Lung (tissue), 12 donors: ENCODE results near the gene PDE4B. TPM values are rescaled to one million over a fixed set of nuclear protein-coding genes. Genes with fewer than 3 reads are reported as not detected.
A peak's percentile ranks its signal among the peaks of the same experiment; 100 is the strongest.

Source experiments
- ATAC-seq: fragments of 200-7000 bp; cut with Tn5 transposase; one replicate; pipeline ENCODE4 v1.9.1; 2020; ENCODE audit warnings: moderate number of reproducible peaks; ENCODE audit not compliant: insufficient read depth, low FRiP score
- DNase-seq, 3 donors: peaks; one replicate each; pipeline ENCODE4 v3.0.0-alpha.2; 2013 to 2017
- H3K27ac ChIP-seq, 2 donors: one replicate each; pipeline ENCODE4 v1.5.1; 2013; ENCODE audit warnings: mild to moderate bottlenecking in 2 of 2, moderate library complexity in 2 of 2, control low read depth in 1 of 2, inconsistent platforms in 1 of 2, low read depth in 1 of 2, low read length in 1 of 2
- H3K27me3 ChIP-seq, 3 donors: one replicate each; pipeline ENCODE4 v1.5.1; 2013; ENCODE audit warnings: low read length in 2 of 3; ENCODE audit not compliant: control insufficient read depth in 3 of 3, insufficient read depth in 3 of 3
- H3K36me3 ChIP-seq, 4 donors: one replicate each; pipeline ENCODE4 v1.5.1; 2013; ENCODE audit warnings: low read length in 4 of 4, mild to moderate bottlenecking in 1 of 4, moderate library complexity in 1 of 4; ENCODE audit not compliant: control insufficient read depth in 4 of 4, insufficient read depth in 4 of 4
- H3K4me1 ChIP-seq, 5 donors: one replicate each; pipeline ENCODE4 v1.5.1; 2013; ENCODE audit warnings: low read length in 5 of 5, mild to moderate bottlenecking in 2 of 5, moderate library complexity in 1 of 5; ENCODE audit not compliant: control insufficient read depth in 5 of 5, insufficient read depth in 5 of 5
- H3K4me3 ChIP-seq: one replicate; pipeline ENCODE4 v1.5.1; 2013; ENCODE audit warnings: mild to moderate bottlenecking, control low read depth, moderate library complexity
- H3K9ac ChIP-seq, 2 donors: one replicate each; pipeline ENCODE4 v1.5.1; 2013; ENCODE audit warnings: low read length in 2 of 2, control low read depth in 1 of 2; ENCODE audit not compliant: insufficient read depth in 1 of 2
- H3K9me3 ChIP-seq, 4 donors: one replicate each; pipeline ENCODE4 v1.5.1; 2013; ENCODE audit warnings: low read length in 3 of 4, mild to moderate bottlenecking in 1 of 4, moderate library complexity in 1 of 4; ENCODE audit not compliant: control insufficient read depth in 4 of 4, insufficient read depth in 3 of 4
- WGBS, 2 donors: extraction: QIAGEN DNeasy Blood & Tissue Kit; methylation state at CpG; one replicate each; pipeline ENCODE4 v1.1.7; 2013; 5-methylcytosine and 5-hydroxymethylcytosine counted together
- polyA plus RNA-seq, 2 donors: library from polyadenylated mRNA; stranded (reverse); fragments of 200-250 nt; gene quantifications; one replicate each; pipeline ENCODE4 v1.2.1, GENCODE V29; 2013
- total RNA-seq, 2 donors: library from RNA; depleted of rRNA in 1 of 2; stranded (reverse); fragments of >200 nt in 1 of 2; gene quantifications; one replicate each; pipeline ENCODE4 v1.2.1, GENCODE V29; 2014 to 2021
- TF ChIP-seq, protein P1 (sequence below): IDR thresholded peaks from 2 replicates; pipeline ENCODE4 v1.5.1; 2012; ENCODE audit warnings: mild to moderate bottlenecking; ENCODE audit errors: control extremely low read depth, extremely low read depth
- donor health status: control.
- donor health status: control.
- donor health status: Bipolar disorder and iron deficiency.
- donor health status: healthy.
- donor health status: DM: yes; HTN: yes; CAD: no.

PDE4B gene
- total and polyA plus RNA-seq, 4 donors = 4.0 to 96.2 (median 20.2) TPM

- DNase-seq (no peak), ATAC-seq (no peak)
- H3K4me3 ChIP-seq = no peak overlapping the region
- H3K9ac ChIP-seq = no peak overlapping the region
- peaks cover 7 to 24% (median 15%) of the 10 kb centered on the region in 4 donors for H3K36me3 ChIP-seq
- 34 to 60% methylated on average over 4 of the region's 4 CpGs for WGBS, 2 donors
- no peaks in the 10 kb centered on the region for H3K9me3 ChIP-seq
- TF ChIP-seq, protein P1, sequence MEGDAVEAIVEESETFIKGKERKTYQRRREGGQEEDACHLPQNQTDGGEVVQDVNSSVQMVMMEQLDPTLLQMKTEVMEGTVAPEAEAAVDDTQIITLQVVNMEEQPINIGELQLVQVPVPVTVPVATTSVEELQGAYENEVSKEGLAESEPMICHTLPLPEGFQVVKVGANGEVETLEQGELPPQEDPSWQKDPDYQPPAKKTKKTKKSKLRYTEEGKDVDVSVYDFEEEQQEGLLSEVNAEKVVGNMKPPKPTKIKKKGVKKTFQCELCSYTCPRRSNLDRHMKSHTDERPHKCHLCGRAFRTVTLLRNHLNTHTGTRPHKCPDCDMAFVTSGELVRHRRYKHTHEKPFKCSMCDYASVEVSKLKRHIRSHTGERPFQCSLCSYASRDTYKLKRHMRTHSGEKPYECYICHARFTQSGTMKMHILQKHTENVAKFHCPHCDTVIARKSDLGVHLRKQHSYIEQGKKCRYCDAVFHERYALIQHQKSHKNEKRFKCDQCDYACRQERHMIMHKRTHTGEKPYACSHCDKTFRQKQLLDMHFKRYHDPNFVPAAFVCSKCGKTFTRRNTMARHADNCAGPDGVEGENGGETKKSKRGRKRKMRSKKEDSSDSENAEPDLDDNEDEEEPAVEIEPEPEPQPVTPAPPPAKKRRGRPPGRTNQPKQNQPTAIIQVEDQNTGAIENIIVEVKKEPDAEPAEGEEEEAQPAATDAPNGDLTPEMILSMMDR = no peak
- no peaks in the 10 kb centered on the region for H3K27me3 ChIP-seq
- peak overlapping the region in 1 of 2 donors; percentile 37 for H3K27ac ChIP-seq
- peaks cover 4 to 30% (median 9%) of the 10 kb centered on the region in 5 donors for H3K4me1 ChIP-seq
Observed at GRCh38 chr1:66373157-66373591, 580.5 kb downstream of the PDE4B start.

DNA sequence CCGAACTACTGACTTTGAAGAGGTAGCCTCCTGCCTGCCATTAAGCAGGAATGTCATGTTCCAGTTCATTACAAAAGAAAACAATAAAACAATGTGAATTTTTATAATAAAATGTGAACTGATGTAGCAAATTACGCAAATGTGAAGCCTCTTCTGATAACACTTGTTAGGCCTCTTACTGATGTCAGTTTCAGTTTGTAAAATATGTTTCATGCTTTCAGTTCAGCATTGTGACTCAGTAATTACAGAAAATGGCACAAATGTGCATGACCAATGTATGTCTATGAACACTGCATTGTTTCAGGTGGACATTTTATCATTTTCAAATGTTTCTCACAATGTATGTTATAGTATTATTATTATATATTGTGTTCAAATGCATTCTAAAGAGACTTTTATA is 581.5 kb downstream of the PDE4B start:
- no peaks in the 10 kb centered on the region for H3K27me3 ChIP-seq
- 67 to 77% methylated on average over 2 of the region's 2 CpGs for WGBS, 2 donors
- no peak for ATAC-seq
- peaks cover 4 to 30% (median 9%) of the 10 kb centered on the region in 5 donors for H3K4me1 ChIP-seq
- H3K9me3 ChIP-seq = no peaks in the 10 kb centered on the region
- peaks cover 4 to 21% (median 11%) of the 10 kb centered on the region in 4 donors for H3K36me3 ChIP-seq
- H3K27ac ChIP-seq = no peak overlapping the region
- no peak overlapping the region for H3K9ac ChIP-seq
- H3K4me3 ChIP-seq = no peak overlapping the region
- TF ChIP-seq, protein P1 = no peak
- peak in 1 of 3 donors; percentile 21 for DNase-seq

DNA sequence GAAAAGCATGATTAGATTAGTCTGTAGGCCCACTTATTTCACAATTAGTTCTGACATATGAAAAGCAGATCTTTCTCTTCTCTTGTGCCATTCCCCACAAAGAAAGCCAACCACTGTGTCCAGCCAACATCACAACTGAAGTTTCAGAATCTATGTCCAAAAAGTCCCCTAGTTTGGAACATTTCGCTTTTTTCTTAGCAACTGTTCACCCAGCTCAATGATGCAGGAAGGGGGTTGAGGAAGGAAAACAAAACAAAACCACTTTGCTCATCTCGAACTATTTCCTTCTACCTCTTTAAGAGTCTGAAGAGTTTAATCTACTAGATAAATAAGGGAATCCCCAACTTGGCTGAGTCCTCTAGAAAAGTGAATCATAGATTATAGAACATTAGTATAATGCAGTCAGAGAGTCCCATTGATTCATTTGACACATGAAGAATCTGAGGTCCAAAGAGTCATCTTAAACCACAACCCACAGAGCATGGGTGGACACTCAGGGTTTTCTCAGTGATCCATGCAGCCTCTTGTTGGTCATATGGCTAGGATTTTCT is 581.9 kb downstream of the PDE4B start:
- Histone ChIP-seq H3K9ac (no peak overlapping the region), H3K4me1 (peaks cover 4 to 30% (median 9%) of the 10 kb centered on the region in 5 donors), H3K4me3 (no peak overlapping the region), H3K27ac (peak overlapping the region in 1 of 2 donors; percentile 45), H3K9me3 (no peaks in the 10 kb centered on the region), H3K27me3 (no peaks in the 10 kb centered on the region), H3K36me3 (peaks cover 4 to 16% (median 8%) of the 10 kb centered on the region in 4 donors)
- TF ChIP-seq, protein P1 = no peak
- ATAC-seq (peak; percentile 68), DNase-seq (peak in 1 of 3 donors; percentile 57)
- 16 to 30% methylated on average over 2 of the region's 2 CpGs for WGBS, 2 donors
